ENCODE measurements around the gene ZGPAT. TPM values are rescaled to one million over a fixed set of nuclear protein-coding genes. Genes with fewer than 3 reads are reported as not detected.
A peak's percentile ranks its signal among the peaks of the same experiment; 100 is the strongest.
"Not testable (repeated sequence)": the region's sequence is repeated elsewhere in the genome, so short reads cannot be mapped to it uniquely, and the experiment has no call there.

ZGPAT gene
- total RNA-seq, 1 donor from 2014 or later: 29.1 TPM

- DNase-seq: no peak
These were observed 4.3 kb upstream of the ZGPAT start for GRCh38 chr20:63703471-63703975.

DNA sequence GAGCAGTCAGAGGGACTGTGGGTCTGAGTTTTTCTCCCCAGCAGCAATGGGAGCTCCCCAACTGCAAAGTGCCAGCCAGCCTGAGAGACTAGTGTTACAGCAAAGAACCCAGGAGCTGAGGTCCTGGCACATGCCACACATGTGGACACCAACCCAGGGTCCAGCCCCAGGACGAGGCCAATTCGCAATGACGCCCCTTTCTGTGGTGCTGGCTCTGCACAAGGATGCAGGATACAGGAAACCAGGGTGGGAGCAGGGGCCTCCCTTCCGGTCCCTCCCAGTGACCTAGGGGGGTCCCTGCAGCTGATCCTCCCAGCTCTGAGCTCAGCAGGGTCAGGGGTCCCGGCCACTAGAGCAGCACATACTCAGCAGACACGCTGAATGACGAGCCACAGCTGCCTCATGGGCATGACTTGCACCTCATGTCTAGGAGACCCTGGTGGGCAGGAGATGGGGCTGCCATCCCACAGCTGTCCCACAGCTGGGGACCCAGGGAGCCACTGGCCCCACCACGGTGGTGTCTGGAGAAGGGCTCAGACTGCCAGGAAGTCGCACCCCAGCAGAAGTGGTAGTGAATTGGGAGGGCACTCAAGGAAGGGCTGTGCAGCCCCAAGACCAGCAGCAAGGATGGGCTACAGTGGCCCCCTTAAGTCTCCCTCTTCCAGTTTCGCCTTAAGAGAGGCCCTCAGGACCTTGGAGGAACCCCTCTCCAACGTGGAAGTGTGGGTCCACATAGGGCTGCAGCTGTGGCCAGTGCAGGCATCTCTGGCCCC lies 3.7 kb upstream of the ZGPAT start:
- no peak for DNase-seq

- no peak for DNase-seq
These were observed 3.1 kb upstream of the ZGPAT start for GRCh38 chr20:63704749-63705117.

DNA sequence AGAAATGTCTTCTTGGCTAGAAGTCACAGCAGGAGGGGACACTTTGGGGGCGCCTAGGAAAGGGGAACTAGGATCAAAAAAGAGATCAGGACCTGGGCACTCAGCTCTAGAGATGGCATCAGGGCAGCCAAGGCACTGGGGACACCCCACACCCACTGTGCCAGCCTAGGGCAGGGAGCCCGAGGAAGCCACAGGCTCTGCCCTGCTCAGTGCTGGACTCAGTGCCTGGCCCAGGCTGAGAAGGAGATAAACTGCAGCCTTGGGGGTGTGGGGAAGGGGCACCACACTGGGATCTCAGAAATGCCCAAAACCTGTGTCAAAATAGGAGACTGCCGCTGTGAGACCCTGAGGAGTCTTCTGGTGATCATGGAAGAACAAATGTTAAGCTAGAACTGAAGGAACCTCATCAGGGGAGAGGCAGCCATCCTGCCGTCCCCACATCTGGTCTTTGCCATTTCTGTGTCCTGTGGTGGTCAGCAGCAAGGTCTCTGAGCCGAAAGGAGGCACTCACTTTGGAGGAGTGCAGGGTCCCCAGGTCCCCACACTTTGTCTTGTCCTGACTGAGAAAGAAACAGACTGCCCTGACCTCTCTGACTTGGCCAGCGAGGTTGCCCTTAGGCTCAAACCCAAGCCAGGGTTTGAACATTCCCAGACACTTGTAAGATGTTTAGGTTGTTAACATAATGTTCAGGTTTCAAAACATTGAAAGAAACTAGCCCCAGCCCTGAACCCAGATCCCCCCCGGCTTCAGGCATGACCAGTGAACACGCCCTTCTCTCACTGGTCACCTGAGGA lies 2.4 kb upstream of the ZGPAT start:
- DNase-seq: no peak

GRCh38 chr20:63706027-63706695 lies 1.7 kb upstream of the ZGPAT start:
- no peak for DNase-seq

GRCh38 chr20:63706852-63707557 lies 834 bp upstream of the ZGPAT start:
- peak; percentile 66 for DNase-seq

- peak; percentile 48 for DNase-seq
These were observed 686 bp downstream of the ZGPAT start for GRCh38 chr20:63708301-63709148.

DNA sequence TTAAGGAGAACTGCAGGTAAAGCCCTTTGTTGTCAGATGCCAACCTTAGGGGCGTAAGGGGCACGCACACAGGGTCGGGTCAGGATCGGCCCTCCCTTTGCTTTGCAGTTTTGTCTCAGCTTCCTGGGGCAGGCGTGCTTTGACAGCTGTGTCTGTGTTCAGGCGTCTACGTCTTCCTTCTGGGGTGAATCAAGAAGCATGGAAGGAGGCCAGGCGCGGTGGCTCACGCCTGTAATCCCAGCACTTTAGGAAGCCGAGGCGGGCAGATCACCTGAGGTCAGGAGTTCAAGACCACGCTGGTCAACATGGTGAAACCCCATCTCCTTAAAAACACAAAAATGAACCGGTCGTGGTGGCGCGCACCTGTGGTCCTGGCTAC lies 1.3 kb downstream of the ZGPAT start:
- no peak for DNase-seq

- no peak for DNase-seq
These were observed 3.3 kb downstream of the ZGPAT start for GRCh38 chr20:63711085-63711645.

GRCh38 chr20:63712191-63712590 lies 4.4 kb downstream of the ZGPAT start:
- DNase-seq: no peak

DNA sequence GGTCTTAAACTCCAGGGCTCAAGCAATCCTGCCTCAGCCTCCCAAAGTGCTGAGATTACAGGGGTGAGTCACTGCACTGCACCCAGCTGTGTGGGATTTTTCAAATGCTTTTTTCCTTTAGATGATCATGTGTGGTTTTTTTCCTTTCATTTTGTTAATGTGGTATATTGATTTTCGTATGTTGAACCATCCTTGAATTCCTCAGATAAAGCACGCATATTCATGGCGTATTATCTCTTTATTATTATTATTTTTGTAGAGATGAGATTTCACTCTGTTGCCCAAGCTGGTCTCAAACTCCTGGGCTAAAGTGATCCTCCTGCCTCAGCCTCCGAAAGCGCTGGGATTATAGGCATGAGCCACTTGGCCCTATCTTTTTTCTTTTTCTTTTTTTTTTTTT lies 7.0 kb downstream of the ZGPAT start:
- DNase-seq: no peak

DNA sequence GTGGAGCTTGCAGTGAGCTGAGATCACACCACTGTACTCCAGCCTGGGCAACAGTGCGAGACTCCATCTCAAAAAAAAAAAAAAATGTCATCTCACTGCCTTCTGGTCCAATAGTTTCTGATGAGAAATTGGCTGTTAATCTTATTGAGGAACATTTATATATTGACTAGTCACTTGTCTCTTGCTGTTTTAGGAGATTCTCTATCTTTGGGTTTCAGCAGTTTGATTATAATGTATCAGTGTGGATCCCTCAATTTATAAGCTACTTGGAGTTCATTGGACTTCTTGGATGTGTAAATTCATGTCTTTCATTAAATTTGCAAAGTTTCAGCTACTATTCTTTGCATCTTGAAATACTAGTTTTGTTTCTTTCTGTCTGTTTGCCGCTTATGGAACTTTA lies 11.2 kb downstream of the ZGPAT start:
- DNase-seq: no peak

DNA sequence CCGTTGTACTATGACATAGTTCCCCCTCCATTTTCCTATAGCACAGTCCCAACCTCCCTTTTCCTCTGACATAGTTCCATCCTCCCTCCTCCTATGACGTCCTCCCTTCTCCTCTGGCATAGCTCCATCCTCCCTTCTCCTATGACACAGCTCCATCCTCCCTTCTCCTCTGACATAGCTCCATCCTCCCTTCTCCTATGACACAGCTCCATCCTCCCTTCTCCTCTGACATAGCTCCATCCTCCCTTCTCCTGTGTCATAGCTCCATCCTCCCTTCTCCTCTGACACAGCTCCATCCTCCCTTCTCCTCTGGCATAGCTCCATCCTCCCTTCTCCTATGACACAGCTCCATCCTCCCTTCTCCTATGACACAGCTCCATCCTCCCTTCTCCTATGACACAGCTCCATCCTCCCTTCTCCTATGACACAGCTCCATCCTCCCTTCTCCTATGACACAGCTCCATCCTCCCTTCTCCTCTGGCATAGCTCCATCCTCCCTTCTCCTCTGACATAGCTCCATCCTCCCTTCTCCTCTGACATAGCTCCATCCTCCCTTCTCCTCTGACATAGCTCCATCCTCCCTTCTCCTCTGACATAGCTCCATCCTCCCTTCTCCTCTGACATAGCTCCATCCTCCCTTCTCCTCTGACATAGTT lies 15.3 kb downstream of the ZGPAT start:
- not testable (repeated sequence) for DNase-seq

- not testable (repeated sequence) for DNase-seq
These were observed 22.4 kb downstream of the ZGPAT start for GRCh38 chr20:63730189-63730733.

GRCh38 chr20:63731410-63731809 lies 23.6 kb downstream of the ZGPAT start:
- no peak for DNase-seq

GRCh38 chr20:63732118-63733095 lies 24.6 kb downstream of the ZGPAT start:
- no peak for DNase-seq

DNA sequence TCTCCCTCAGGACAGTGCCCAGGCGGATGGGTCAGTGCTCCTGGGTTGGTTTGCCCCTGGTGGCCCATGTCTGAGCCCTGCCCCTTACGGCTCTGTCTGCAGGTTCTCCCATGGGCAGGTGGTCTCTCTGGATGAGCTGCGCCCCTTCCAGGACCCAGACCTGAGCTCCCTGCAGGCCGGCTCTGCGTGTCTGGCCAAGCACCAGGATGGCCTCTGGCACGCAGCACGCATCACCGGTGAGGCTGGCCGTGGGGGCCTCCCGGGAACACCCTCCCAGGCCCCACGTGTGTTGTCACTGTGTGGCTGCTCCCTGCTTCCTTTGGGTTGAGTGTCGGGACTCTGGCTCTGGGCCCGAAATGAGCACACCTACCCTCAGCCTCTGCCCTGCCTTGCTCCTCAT lies 25.3 kb downstream of the ZGPAT start:
- DNase-seq: no peak

GRCh38 chr20:63733579-63734081 lies 25.8 kb downstream of the ZGPAT start:
- DNase-seq: no peak

Measured in dermis blood vessel endothelial cell (primary cell).